K562 (cell line): ENCODE measurements around the gene TMC5. TPM values are rescaled to one million over a fixed set of nuclear protein-coding genes. Genes with fewer than 3 reads are reported as not detected.

Source experiments
- CAMTA2 ChIP-seq: fragments of 250-450 bp; sonication (Bioruptor Pico); conservative IDR thresholded peaks from 2 replicates; pipeline ENCODE4 v1.5.1; 2022
- CCAR2 ChIP-seq: fragments of 200-400 bp; formaldehyde crosslinking; IDR thresholded peaks from 2 replicates; pipeline ENCODE4 v1.6.1; 2017; ENCODE audit warnings: mild to moderate bottlenecking, low read depth, low read length
- CCNT2 ChIP-seq: IDR thresholded peaks from 2 replicates; pipeline ENCODE4 v1.6.1; 2011; ENCODE audit warnings: borderline replicate concordance, low read depth, mild to moderate bottlenecking, moderate library complexity, mixed read lengths, low read length; ENCODE audit not compliant: insufficient read length; ENCODE audit errors: extremely low read depth
- CREBBP ChIP-seq: IDR thresholded peaks from one replicate; pipeline ENCODE4 v1.6.1; 2012; ENCODE audit warnings: low read depth, mild to moderate bottlenecking, control low read depth, inconsistent platforms, low read length
- E2F5 ChIP-seq: sonication (generic); formaldehyde crosslinking; IDR thresholded peaks from 2 replicates; pipeline ENCODE4 v1.8.0; 2022; ENCODE audit warnings: mild to moderate bottlenecking, missing genetic modification reagents
- EP400 ChIP-seq: fragments of 450-650 bp; IDR thresholded peaks from 2 replicates; pipeline ENCODE4 v1.6.1; 2017; ENCODE audit warnings: antibody characterized with exemption, mild to moderate bottlenecking, moderate library complexity
- ETV1 ChIP-seq: fragments of 450-650 bp; conservative IDR thresholded peaks from 2 replicates; pipeline ENCODE4 v1.6.1; 2016; ENCODE audit warnings: missing genetic modification characterization, control low read depth, low read depth, missing compliant biosample characterization
- FIP1L1 ChIP-seq: fragments of 200-400 bp; formaldehyde crosslinking; IDR thresholded peaks from 2 replicates; pipeline ENCODE4 v1.6.1; 2018; ENCODE audit warnings: mild to moderate bottlenecking, low read depth, low read length; ENCODE audit not compliant: poor library complexity, severe bottlenecking
- FOXA1 ChIP-seq: fragments of 450-650 bp; IDR thresholded peaks from 2 replicates; pipeline ENCODE4 v1.6.1; 2016; ENCODE audit warnings: mild to moderate bottlenecking, borderline replicate concordance
- GTF2E2 ChIP-seq: fragments of 200-800 bp; sonication (Bioruptor generic); IDR thresholded peaks from 2 replicates; pipeline ENCODE4 v1.6.1; 2016; ENCODE audit warnings: missing genetic modification characterization, missing compliant biosample characterization
- GTF2F1 ChIP-seq: IDR thresholded peaks from 2 replicates; pipeline ENCODE4 v1.6.1; 2011; ENCODE audit warnings: low read depth, low read length, improper control_type of control experiment
- HCFC1 ChIP-seq: IDR thresholded peaks from 2 replicates; pipeline ENCODE4 v1.6.1; 2012; ENCODE audit warnings: low read depth, low read length, improper control_type of control experiment
- HDAC1 ChIP-seq, 2 experiments: fragments of 450-650 bp; IDR thresholded peaks; 2 replicates each; pipeline ENCODE4 v1.6.1; 2016 to 2017; ENCODE audit warnings: inconsistent platforms in 1 of 2, mild to moderate bottlenecking in 1 of 2, moderate library complexity in 1 of 2
- HNRNPUL1 ChIP-seq: fragments of 200-400 bp; formaldehyde crosslinking; IDR thresholded peaks from 2 replicates; pipeline ENCODE4 v1.6.1; 2017; ENCODE audit warnings: low read length
- MECOM ChIP-seq: fragments of 250-450 bp; sonication (Bioruptor Pico); IDR thresholded peaks from 2 replicates; pipeline ENCODE4 v1.8.0; 2022; ENCODE audit warnings: inconsistent platforms
- MTF1 ChIP-seq: fragments of 250-450 bp; sonication (Bioruptor Pico); IDR thresholded peaks from 2 replicates; pipeline ENCODE4 v1.9.0; 2021; ENCODE audit warnings: moderate library complexity, mild to moderate bottlenecking, inconsistent platforms, borderline replicate concordance
- MYBL2 ChIP-seq, 2 experiments: fragments of 450-650 bp in 1 of 2; sonication (generic) in 1 of 2; formaldehyde crosslinking in 1 of 2; IDR thresholded peaks; 2 replicates each; pipeline versions ENCODE4 v1.6.1 to v1.8.1; 2017 to 2022; ENCODE audit warnings: borderline replicate concordance in 1 of 2, inconsistent platforms in 1 of 2, low read depth in 1 of 2, mild to moderate bottlenecking in 1 of 2, missing genetic modification reagents in 1 of 2, moderate library complexity in 1 of 2
- NFATC3 ChIP-seq: fragments of 450-650 bp; IDR thresholded peaks from 2 replicates; pipeline ENCODE4 v1.6.1; 2017; ENCODE audit warnings: mild to moderate bottlenecking
- PATZ1 ChIP-seq: fragments of 250-450 bp; sonication (Bioruptor Pico); IDR thresholded peaks from 2 replicates; pipeline ENCODE4 v1.5.0; 2020; ENCODE audit warnings: mild to moderate bottlenecking, borderline replicate concordance
- RB1 ChIP-seq: fragments of 450-650 bp; IDR thresholded peaks from 2 replicates; pipeline ENCODE4 v1.6.1; 2017; ENCODE audit warnings: low read depth, mild to moderate bottlenecking
- RNF2 ChIP-seq: sonication (generic); IDR thresholded peaks from 2 replicates; pipeline ENCODE4 v1.6.1; 2016
- TAF15 ChIP-seq: fragments of 200-400 bp; formaldehyde crosslinking; IDR thresholded peaks from 2 replicates; pipeline ENCODE4 v1.6.1; 2017; ENCODE audit warnings: mild to moderate bottlenecking, low read depth, low read length, moderate library complexity
- TFAM ChIP-seq: fragments of 250-450 bp; sonication (Bioruptor Pico); conservative IDR thresholded peaks from 2 replicates; pipeline ENCODE4 v1.5.0; 2021; ENCODE audit warnings: mild to moderate bottlenecking, moderate library complexity
- ZFP30 ChIP-seq: fragments of 250-450 bp; sonication (Bioruptor Pico); IDR thresholded peaks from 2 replicates; pipeline ENCODE4 v1.8.0; 2022; ENCODE audit warnings: moderate library complexity, mild to moderate bottlenecking, inconsistent platforms, borderline replicate concordance
- ZFP36 ChIP-seq: fragments of 150-350 bp; IDR thresholded peaks from 2 replicates; pipeline ENCODE4 v1.6.1; 2018; ENCODE audit warnings: low read length, low read depth; ENCODE audit not compliant: partially characterized antibody
- ZKSCAN3 ChIP-seq: fragments of 250-450 bp; sonication (Bioruptor Pico); IDR thresholded peaks from 2 replicates; pipeline ENCODE4 v1.4.0; 2020
- ZNF134 ChIP-seq: fragments of 250-450 bp; sonication (Bioruptor Pico); conservative IDR thresholded peaks from 2 replicates; pipeline ENCODE4 v1.4.0; 2020
- ZNF239 ChIP-seq: fragments of 250-450 bp; sonication (Bioruptor Pico); IDR thresholded peaks from 2 replicates; pipeline ENCODE4 v1.4.0; 2020; ENCODE audit warnings: mild to moderate bottlenecking
- ZNF76 ChIP-seq: fragments of 250-450 bp; sonication (Bioruptor Pico); IDR thresholded peaks from 2 replicates; pipeline ENCODE4 v1.4.0; 2020; ENCODE audit warnings: mild to moderate bottlenecking, moderate library complexity, borderline replicate concordance
- polyA plus RNA-seq, 8 experiments: library from polyadenylated mRNA; depleted of rRNA in 4 of 8; stranded (reverse) in 5 of 8; unstranded in 3 of 8; fragments of >200 nt; fragmentation: Nextera tagmentation in 2 of 8; fragmentation: Illumina TruSeq in 1 of 8; extraction: Ambion mirVana in 2 of 8; extraction: Trizol in 1 of 8; gene quantifications; 2 replicates each; pipeline versions ENCODE4 v1.2.1 to v1.2.3, GENCODE V29; 2011 to 2014; ENCODE audit warnings: inconsistent platforms in 1 of 8, missing spikeins in 1 of 8
- total RNA-seq, 7 experiments: library from RNA; depleted of rRNA in 6 of 7; stranded (reverse); fragments of >200 nt in 6 of 7; fragmentation: Illumina TruSeq in 2 of 7; extraction: Trizol in 2 of 7; gene quantifications; 2 replicates each; pipeline versions ENCODE4 v1.2.1 to v1.2.3, GENCODE V29; 2011 to 2021; ENCODE audit warnings: low replicate concordance in 1 of 7

TMC5 gene
- total and polyA plus RNA-seq, 9 of the 15 experiments (the other 6 are each of a cell fraction or from before 2014, with no cell fraction given), result 0.83 to 2.6 (median 1.6) TPM

DNA sequence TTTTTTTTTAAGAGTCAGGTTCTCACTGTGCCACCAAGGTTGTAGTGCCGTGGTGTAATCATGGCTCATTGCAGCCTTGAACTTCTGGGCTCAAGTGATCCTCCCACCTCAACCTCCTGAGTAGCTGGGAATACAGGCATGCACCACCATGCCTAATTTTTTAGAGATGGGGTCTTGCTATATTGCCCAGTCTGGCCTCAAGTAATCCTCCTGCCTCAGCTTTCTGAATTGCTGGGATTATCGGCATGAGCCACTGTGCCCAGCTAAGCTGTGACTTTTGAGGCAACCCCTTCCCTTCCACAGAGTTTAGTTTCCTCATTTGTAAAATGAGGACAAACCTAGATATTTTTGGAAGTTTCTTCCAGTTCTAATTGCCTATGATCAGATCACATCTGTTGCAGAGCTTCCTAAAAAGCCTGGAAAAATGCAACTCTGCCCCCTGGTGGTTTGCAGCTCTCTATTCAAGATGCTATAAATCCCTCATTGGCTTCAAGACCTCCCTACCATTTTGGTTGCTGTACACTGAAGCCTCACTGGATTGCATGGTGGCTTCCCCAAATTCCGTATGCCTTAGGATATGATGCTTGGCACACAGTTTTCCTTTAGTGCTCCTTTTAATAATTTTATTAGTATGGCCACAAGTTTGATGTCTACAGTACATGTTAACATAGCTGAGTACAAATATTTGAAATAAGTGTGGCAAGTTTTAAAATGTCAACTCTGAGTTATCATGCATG lies 84.9 kb downstream of the TMC5 start (continued):
- no peak for TF ChIP-seq CCNT2
- no peak for TF ChIP-seq HDAC1 (IDR thresholded peaks at IDR 0.05)
- TF ChIP-seq PATZ1, result no peak
- no peak for TF ChIP-seq CAMTA2 (CRISPR knock-in tag)
- no peak for TF ChIP-seq GTF2E2 (tag)
- no peak for TF ChIP-seq ZFP36
- TF ChIP-seq RB1, result peak; percentile 51; the same call in 1 of the 2 replicates
- TF ChIP-seq TAF15, result no peak
- no peak for TF ChIP-seq FOXA1
- TF ChIP-seq ETV1 (tag), result no peak
- TF ChIP-seq GTF2F1, result no peak
- no peak for TF ChIP-seq E2F5 (CRISPR knock-in tag)
- TF ChIP-seq HCFC1, result no peak
- TF ChIP-seq ZNF76, result no peak
- no peak for TF ChIP-seq CCAR2
- TF ChIP-seq RNF2, result no peak
- no peak for TF ChIP-seq EP400
- TF ChIP-seq HNRNPUL1, result no peak
- no peak for TF ChIP-seq MYBL2 (IDR thresholded peaks at IDR 0.05; ENCODE audit: low read depth)
- no peak for TF ChIP-seq MYBL2 (CRISPR knock-in tag; IDR thresholded peaks at IDR 0.05; ENCODE audit: borderline replicate concordance)
- TF ChIP-seq ZNF239 (CRISPR knock-in tag), result no peak
- no peak for TF ChIP-seq ZNF134
- TF ChIP-seq MECOM (CRISPR knock-in tag), result no peak
- no peak for TF ChIP-seq CREBBP
- no peak for TF ChIP-seq ZFP30
- TF ChIP-seq TFAM (CRISPR knock-in tag), result no peak
- no peak for TF ChIP-seq MTF1
- no peak for TF ChIP-seq NFATC3
- TF ChIP-seq FIP1L1, result no peak
- TF ChIP-seq ZKSCAN3 (CRISPR knock-in tag), result no peak
